Osteoblast (primary cell): ENCODE measurements around the gene SPATA3. TPM values are rescaled to one million over a fixed set of nuclear protein-coding genes. Genes with fewer than 3 reads are reported as not detected.

Source experiments
- DNase-seq: peaks from one replicate; pipeline ENCODE4 v3.0.0; 2011; ENCODE audit warnings: low spot score, mixed read lengths; ENCODE audit not compliant: insufficient read length; ENCODE audit errors: missing footprints
- H2AFZ ChIP-seq: 2 replicates; pipeline ENCODE4 v1.6.0; 2011; ENCODE audit warnings: mild to moderate bottlenecking, low read length
- H3K27ac ChIP-seq: 2 replicates; pipeline ENCODE4 v1.5.1; 2011; ENCODE audit warnings: mild to moderate bottlenecking, low read depth, low read length, moderate library complexity
- H3K27me3 ChIP-seq: 2 replicates; pipeline ENCODE4 v1.6.0; 2012; ENCODE audit warnings: mild to moderate bottlenecking, control low read depth, inconsistent platforms, low read length, moderate library complexity; ENCODE audit not compliant: insufficient read depth
- H3K36me3 ChIP-seq: 2 replicates; pipeline ENCODE4 v1.5.1; 2011; ENCODE audit warnings: mild to moderate bottlenecking, low read length, control low read depth, moderate library complexity; ENCODE audit not compliant: insufficient read depth
- H3K4me1 ChIP-seq: 2 replicates; pipeline ENCODE4 v1.5.1; 2011; ENCODE audit warnings: mild to moderate bottlenecking, low read length, control low read depth, moderate library complexity; ENCODE audit not compliant: insufficient read depth
- H3K4me2 ChIP-seq: 2 replicates; pipeline ENCODE4 v1.6.0; 2011; ENCODE audit warnings: mild to moderate bottlenecking, low read length; ENCODE audit not compliant: insufficient read depth
- H3K4me3 ChIP-seq: fragments of 200-600 bp; sonication (generic); 3 replicates; pipeline ENCODE4 v1.5.1; 2012; ENCODE audit warnings: mild to moderate bottlenecking, low read length, inconsistent platforms; ENCODE audit not compliant: insufficient read depth
- H3K79me2 ChIP-seq: 2 replicates; pipeline ENCODE4 v1.6.0; 2012; ENCODE audit warnings: mild to moderate bottlenecking, low read length, control low read depth, inconsistent platforms; ENCODE audit not compliant: insufficient read depth
- H3K9me3 ChIP-seq: 2 replicates; pipeline ENCODE4 v1.5.1; 2011; ENCODE audit warnings: low read depth, low read length, control low read depth
- H4K20me1 ChIP-seq: 2 replicates; pipeline ENCODE4 v1.6.0; 2012; ENCODE audit warnings: mild to moderate bottlenecking, low read length, control low read depth; ENCODE audit not compliant: insufficient read depth
- CTCF ChIP-seq: IDR thresholded peaks from 2 replicates; pipeline ENCODE4 v1.5.1; 2011; ENCODE audit warnings: mild to moderate bottlenecking, low read depth, low read length, moderate library complexity; ENCODE audit errors: extremely low read depth
- total RNA-seq: library from RNA; depleted of rRNA; stranded (reverse); fragments of >200 nt; gene quantifications from 2 replicates; pipeline ENCODE4 v1.2.3, GENCODE V29; 2012

SPATA3 gene
- total RNA-seq = not detected in 2 replicates

- Histone ChIP-seq H4K20me1 (no peaks in the 10 kb centered on the region), H3K79me2 (no peaks in the 10 kb centered on the region), H3K27ac (no peak within 1 kb of the TSS), H2AFZ (no peak within 1 kb of the TSS), H3K36me3 (no peaks in the 10 kb centered on the region), H3K27me3 (peaks cover 26% of the 10 kb centered on the region), H3K9me3 (no peaks in the 10 kb centered on the region), H3K4me3 (no peak within 1 kb of the TSS), H3K4me2 (no peak within 1 kb of the TSS), H3K4me1 (no peaks in the 10 kb centered on the region)
- DNase-seq = no peak
- no peak for TF ChIP-seq CTCF
Measured at GRCh38 chr2:230995821-230996220, at the start of gene SPATA3. Gene SPATA3, plus strand, starts transcription at chr2:230996121. Its CDS starts 113 bp downstream, at chr2:230996234.

GRCh38 chr2:230946429-230947234 is 49.3 kb upstream of the SPATA3 start:
- no peaks in the 10 kb centered on the region for H3K79me2 ChIP-seq
- H3K27me3 ChIP-seq = no peaks in the 10 kb centered on the region
- no peaks in the 10 kb centered on the region for H4K20me1 ChIP-seq
- no peak overlapping the region for H3K4me2 ChIP-seq
- no peak overlapping the region for H3K27ac ChIP-seq
- no peak for TF ChIP-seq CTCF
- H2AFZ ChIP-seq = no peak overlapping the region
- H3K36me3 ChIP-seq = no peaks in the 10 kb centered on the region
- no peaks in the 10 kb centered on the region for H3K4me1 ChIP-seq
- H3K4me3 ChIP-seq = no peak overlapping the region
- H3K9me3 ChIP-seq = no peaks in the 10 kb centered on the region
- DNase-seq = peak; percentile 62

GRCh38 chr2:230947235-230947576 is 48.7 kb upstream of the SPATA3 start:
- Histone ChIP-seq H3K9me3 (no peaks in the 10 kb centered on the region), H3K36me3 (no peaks in the 10 kb centered on the region), H3K27me3 (no peaks in the 10 kb centered on the region), H3K4me3 (no peak overlapping the region), H3K4me2 (no peak overlapping the region), H3K4me1 (no peaks in the 10 kb centered on the region), H3K27ac (no peak overlapping the region), H2AFZ (no peak overlapping the region), H4K20me1 (no peaks in the 10 kb centered on the region), H3K79me2 (no peaks in the 10 kb centered on the region)
- no peak for TF ChIP-seq CTCF
- DNase-seq = peak; percentile 53

- peak; percentile 25 for DNase-seq
- Histone ChIP-seq H4K20me1 (no peaks in the 10 kb centered on the region), H2AFZ (no peak overlapping the region), H3K27me3 (no peaks in the 10 kb centered on the region), H3K4me3 (no peak overlapping the region), H3K4me2 (no peak overlapping the region), H3K4me1 (no peaks in the 10 kb centered on the region), H3K36me3 (no peaks in the 10 kb centered on the region), H3K79me2 (no peaks in the 10 kb centered on the region), H3K27ac (no peak overlapping the region), H3K9me3 (no peaks in the 10 kb centered on the region)
- no peak for TF ChIP-seq CTCF
Measured at GRCh38 chr2:230947908-230948365, 48.0 kb upstream of the SPATA3 start.
